Lower leg skin (tissue), 3 donors: ENCODE results near the gene SLC1A4.

Source experiments
- CTCF ChIP-seq, 3 donors: fragments of 450-650 bp; IDR thresholded peaks; one replicate each; pipeline ENCODE4 v1.5.1; 2016; ENCODE audit warnings: antibody characterized with exemption in 3 of 3, mild to moderate bottlenecking in 3 of 3, moderate library complexity in 2 of 3
- POLR2A ChIP-seq, 2 donors: fragments of 450-650 bp; IDR thresholded peaks; one replicate each; pipeline ENCODE4 v1.6.1; 2016 to 2017; ENCODE audit warnings: antibody characterized with exemption in 2 of 2, mild to moderate bottlenecking in 1 of 2, moderate library complexity in 1 of 2

DNA sequence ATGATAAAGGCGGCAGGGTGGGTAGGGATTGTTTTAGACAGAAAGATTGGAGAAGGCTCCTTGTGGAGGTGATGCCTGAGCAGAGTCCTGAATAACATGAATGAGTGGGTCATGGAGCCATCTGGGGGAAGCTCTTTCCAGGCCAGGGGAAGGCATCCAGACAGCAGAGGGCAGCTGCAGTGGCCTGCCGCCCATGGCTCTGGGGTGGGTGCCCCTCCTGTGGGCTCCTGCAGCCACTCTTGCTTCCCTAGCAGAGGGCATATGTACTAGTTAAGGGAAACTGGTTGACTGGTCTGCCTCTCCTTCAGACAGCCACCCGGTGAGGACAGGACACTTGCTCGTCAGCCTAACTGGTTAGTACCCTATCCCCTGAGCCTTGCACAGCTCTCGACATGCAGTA is 46.5 kb upstream of the SLC1A4 start:
- TF ChIP-seq CTCF (IDR thresholded peaks at IDR 0.05) (no peak), POLR2A (IDR thresholded peaks at IDR 0.05) (no peak)
